Measurements from ENCODE around the gene RGS4.

DNA sequence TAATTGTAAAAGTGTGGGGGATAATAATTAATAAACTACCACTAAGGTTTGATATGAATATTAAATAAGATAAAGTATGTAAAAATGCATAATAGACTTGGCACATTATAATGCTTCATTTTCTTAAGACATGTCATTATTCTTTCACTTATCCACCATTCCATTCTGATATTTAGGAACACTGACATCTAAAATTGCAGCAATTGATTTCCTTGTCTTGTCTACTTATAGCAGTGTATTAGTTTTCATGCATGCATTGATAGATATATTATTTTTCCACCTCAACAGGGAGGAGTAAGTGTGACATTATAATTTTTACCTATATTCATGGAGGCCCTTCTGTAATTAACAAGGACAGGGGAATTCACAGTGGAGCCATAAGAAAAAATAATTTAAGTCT is 41.6 kb upstream of the RGS4 start:
- TF ChIP-seq, protein P1, sequence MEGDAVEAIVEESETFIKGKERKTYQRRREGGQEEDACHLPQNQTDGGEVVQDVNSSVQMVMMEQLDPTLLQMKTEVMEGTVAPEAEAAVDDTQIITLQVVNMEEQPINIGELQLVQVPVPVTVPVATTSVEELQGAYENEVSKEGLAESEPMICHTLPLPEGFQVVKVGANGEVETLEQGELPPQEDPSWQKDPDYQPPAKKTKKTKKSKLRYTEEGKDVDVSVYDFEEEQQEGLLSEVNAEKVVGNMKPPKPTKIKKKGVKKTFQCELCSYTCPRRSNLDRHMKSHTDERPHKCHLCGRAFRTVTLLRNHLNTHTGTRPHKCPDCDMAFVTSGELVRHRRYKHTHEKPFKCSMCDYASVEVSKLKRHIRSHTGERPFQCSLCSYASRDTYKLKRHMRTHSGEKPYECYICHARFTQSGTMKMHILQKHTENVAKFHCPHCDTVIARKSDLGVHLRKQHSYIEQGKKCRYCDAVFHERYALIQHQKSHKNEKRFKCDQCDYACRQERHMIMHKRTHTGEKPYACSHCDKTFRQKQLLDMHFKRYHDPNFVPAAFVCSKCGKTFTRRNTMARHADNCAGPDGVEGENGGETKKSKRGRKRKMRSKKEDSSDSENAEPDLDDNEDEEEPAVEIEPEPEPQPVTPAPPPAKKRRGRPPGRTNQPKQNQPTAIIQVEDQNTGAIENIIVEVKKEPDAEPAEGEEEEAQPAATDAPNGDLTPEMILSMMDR (IDR thresholded peaks at IDR 0.05), result no peak
- no peak for TF ChIP-seq EZH2phosphoT487 (IDR thresholded peaks at IDR 0.05)

All from neural progenitor cell (in vitro differentiated cells).